Kidney epithelial cell (primary cell): ENCODE results near the gene MRPL53. TPM values are rescaled to one million over a fixed set of nuclear protein-coding genes. Genes with fewer than 3 reads are reported as not detected.

Source experiments
- DNase-seq: peaks from one replicate; pipeline ENCODE4 v3.0.0-alpha.2; 2010; ENCODE audit warnings: low read depth
- H3K27me3 ChIP-seq: 2 replicates; pipeline ENCODE4 v1.6.0; 2011; ENCODE audit warnings: low read length; ENCODE audit not compliant: control insufficient read depth, insufficient read depth
- H3K36me3 ChIP-seq: 2 replicates; pipeline ENCODE4 v1.5.1; 2011; ENCODE audit warnings: low read length; ENCODE audit not compliant: control insufficient read depth, insufficient read depth
- H3K4me3 ChIP-seq: 2 replicates; pipeline ENCODE4 v1.5.1; 2011; ENCODE audit warnings: low read depth, mild to moderate bottlenecking, control low read depth, low read length
- total RNA-seq: library from RNA; depleted of rRNA; stranded (reverse); fragments of >200 nt; gene quantifications from 2 replicates; pipeline ENCODE4 v1.2.3, GENCODE V29; 2015
- TF ChIP-seq, protein P1 (sequence below): IDR thresholded peaks from 2 replicates; pipeline ENCODE4 v1.5.1; 2011; ENCODE audit warnings: mild to moderate bottlenecking, moderate library complexity, low read length, control low read depth, inconsistent platforms; ENCODE audit not compliant: insufficient read depth, poor library complexity, severe bottlenecking

The MRPL53 gene
- total RNA-seq, 1 donor from 2014 or later = 24.6 TPM

DNA sequence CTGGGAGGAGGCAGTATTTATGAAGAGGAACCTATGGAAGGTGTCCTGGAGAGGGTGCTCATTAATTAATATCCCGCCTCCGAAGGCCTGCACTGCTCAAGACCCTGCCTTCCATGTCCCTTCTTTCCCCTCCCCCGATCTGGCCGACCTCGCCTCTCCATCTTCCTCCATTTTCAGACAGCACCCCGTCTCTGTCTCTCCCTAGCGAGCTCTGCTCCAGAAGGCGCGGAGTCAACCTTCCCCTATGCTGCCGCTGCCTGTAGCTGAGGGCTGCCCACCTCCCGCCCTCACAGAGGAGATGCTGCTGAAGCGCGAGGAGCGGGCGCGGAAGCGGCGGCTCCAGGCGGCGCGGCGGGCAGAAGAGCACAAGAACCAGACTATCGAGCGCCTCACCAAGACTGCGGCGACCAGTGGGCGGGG is 15.3 kb downstream of the MRPL53 start:
- Histone ChIP-seq H3K27me3 (no peaks in the 10 kb centered on the region), H3K4me3 (peak overlapping the region; percentile 58), H3K36me3 (no peaks in the 10 kb centered on the region)
- TF ChIP-seq, protein P1, sequence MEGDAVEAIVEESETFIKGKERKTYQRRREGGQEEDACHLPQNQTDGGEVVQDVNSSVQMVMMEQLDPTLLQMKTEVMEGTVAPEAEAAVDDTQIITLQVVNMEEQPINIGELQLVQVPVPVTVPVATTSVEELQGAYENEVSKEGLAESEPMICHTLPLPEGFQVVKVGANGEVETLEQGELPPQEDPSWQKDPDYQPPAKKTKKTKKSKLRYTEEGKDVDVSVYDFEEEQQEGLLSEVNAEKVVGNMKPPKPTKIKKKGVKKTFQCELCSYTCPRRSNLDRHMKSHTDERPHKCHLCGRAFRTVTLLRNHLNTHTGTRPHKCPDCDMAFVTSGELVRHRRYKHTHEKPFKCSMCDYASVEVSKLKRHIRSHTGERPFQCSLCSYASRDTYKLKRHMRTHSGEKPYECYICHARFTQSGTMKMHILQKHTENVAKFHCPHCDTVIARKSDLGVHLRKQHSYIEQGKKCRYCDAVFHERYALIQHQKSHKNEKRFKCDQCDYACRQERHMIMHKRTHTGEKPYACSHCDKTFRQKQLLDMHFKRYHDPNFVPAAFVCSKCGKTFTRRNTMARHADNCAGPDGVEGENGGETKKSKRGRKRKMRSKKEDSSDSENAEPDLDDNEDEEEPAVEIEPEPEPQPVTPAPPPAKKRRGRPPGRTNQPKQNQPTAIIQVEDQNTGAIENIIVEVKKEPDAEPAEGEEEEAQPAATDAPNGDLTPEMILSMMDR = no peak
- no peak for DNase-seq

DNA sequence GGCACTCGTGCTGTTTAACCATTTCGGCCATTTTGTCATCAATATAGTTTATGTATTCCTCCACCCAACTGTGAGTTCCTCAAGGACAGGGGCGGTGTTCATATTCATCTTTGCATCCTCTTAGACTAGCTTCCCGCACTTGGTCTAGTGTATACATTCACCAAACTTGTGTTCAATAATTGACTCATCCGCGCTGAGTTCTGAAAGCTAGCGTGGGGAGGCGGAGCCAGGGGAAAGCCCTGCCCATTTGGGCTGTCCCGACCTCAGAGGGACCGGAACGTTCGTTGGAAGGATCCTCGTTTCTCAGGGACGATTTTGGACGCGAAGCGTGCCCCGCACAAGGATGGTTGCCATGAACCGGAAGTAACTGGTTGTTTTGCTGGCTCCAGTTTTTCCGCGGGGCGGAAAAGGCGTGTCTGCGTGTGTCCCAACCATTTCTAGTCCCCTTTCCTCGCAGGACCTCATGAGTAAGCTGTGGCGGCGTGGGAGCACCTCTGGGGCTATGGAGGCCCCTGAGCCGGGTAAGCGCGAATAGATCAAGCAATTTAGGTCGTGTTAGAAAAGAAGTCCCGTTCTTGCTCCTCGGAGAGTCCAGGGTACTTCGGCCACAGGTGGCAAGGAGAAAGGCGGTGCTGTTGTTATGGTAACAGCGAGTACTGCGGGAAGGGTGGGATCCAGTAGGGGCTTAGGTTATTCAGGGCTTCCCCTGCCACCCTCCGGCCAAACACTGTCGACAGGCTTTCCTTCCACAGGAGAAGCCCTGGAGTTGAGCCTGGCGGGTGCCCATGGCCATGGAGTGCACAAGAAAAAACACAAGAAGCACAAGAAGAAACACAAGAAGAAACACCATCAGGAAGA is 17.6 kb downstream of the MRPL53 start, which contains the start of gene INO80B:
Gene INO80B, plus strand, starts transcription at position 434 of the 858 bp plus-strand sequence. Its CDS starts 30 bp downstream, at position 464.
- TF ChIP-seq, protein P1 = no peak
- no peaks in the 10 kb centered on the region for H3K36me3 ChIP-seq

DNA sequence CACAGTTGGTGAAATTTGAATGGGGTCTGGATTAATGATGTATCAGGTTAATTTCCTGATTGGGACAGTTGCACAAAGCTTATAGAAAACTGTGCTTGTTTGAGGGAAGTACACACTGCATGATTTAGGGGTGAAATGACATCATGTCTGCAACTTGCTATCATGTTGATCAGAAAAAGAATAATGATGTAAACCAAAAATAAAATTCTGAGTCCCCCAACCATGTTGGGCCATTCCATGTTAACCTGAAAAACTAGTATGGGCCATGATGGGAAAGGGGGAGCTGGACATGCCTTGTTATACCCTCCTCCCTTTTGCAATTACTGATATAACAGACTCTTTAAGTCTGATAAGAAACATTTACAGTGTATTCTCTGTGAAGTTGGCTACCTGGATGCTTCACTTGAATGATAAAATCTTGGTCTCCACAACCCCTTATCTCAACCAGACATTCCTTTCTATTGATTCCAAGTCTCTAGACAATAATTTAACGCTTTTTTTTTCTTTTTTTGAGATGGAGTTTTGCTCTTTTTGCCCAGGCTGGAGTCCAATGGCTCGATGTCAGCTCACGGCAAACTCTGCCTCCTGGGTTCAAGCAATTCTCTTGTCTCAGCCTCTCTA is 21.8 kb downstream of the MRPL53 start:
- no peaks in the 10 kb centered on the region for H3K27me3 ChIP-seq
- no peak overlapping the region for H3K4me3 ChIP-seq
- H3K36me3 ChIP-seq = no peaks in the 10 kb centered on the region
- TF ChIP-seq, protein P1 = no peak
- DNase-seq = no peak

More for the DNA sequence above, 17.6 kb downstream of the MRPL53 start, which contains the start of gene INO80B:
- peak; percentile 90 for DNase-seq
- peak within 1 kb of the TSS; percentile 59 for H3K4me3 ChIP-seq
- H3K27me3 ChIP-seq = no peaks in the 10 kb centered on the region

DNA sequence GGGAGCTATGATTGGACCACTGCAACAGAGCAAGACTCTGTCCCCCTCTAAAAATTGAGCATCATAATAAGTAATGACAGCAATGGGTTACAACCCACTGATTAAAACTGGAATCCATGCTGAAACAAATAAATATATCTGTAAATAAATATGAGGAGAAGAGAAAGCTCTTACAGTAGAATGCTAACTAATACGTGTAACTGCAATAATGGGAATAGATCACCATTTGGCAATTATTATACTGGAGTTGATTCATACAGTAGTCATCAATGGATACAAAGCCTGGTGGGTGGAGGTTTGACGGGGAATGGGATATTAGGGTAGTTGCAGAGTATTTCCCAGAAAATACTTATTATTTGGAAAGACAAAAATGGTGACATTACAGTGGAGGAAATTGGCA is 23.7 kb downstream of the MRPL53 start:
- no peak overlapping the region for H3K4me3 ChIP-seq
- TF ChIP-seq, protein P1 = no peak
- DNase-seq = no peak
- no peaks in the 10 kb centered on the region for H3K36me3 ChIP-seq
- H3K27me3 ChIP-seq = no peaks in the 10 kb centered on the region

DNA sequence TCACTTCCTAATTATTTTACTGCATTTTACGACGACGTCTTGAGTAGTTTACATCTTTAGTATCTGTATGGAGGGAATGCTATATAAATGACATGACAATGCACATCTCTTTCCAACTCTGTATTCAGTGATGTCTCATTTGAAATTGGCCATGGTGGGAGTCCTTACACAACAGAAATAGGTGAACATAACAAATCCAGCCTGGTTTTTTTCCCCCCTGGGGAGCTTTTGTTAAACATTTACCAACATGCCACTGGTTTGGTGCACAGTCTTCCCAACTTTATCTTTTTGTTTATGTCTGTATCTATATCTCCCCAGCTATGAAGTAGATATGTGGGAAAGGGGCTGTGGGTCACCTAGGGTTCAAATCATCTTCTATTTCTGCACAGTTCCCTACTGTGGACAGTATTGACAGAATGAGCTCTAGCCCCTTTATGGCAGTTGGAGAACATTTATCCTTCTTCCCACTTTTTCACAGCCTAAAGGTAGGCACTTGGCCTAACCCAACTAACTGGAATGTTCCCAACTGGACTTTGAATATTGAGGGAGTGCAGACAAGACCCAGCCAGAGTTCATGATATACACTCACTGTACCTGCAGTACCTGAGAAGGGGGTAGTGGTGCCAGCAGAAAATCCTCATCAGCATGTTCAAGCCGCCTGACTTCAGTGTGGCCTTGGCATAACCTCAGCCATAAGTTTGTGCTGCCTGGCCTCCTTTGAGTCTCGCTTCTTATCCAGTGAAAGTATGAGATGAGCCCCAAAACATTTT is 25.1 kb downstream of the MRPL53 start:
- no peaks in the 10 kb centered on the region for H3K27me3 ChIP-seq

More for the DNA sequence above, 25.1 kb downstream of the MRPL53 start:
- TF ChIP-seq, protein P1 = no peak
- no peak overlapping the region for H3K4me3 ChIP-seq
- DNase-seq = no peak
- H3K36me3 ChIP-seq = no peaks in the 10 kb centered on the region
